GM21717 (cell line): ENCODE results near the gene RSPO3.
A peak's percentile ranks its signal among the peaks of the same experiment; 100 is the strongest.
"Not testable (repeated sequence)": the region's sequence is repeated elsewhere in the genome, so short reads cannot be mapped to it uniquely, and the experiment has no call there.

Experiments
- ATAC-seq: cut with Tn5 transposase; IDR thresholded peaks from one replicate; pipeline ENCODE4 v1.9.1; 2021; ENCODE audit warnings: mild to moderate bottlenecking, moderate library complexity; ENCODE audit not compliant: unreplicated experiment

The RSPO3 gene, protein sequence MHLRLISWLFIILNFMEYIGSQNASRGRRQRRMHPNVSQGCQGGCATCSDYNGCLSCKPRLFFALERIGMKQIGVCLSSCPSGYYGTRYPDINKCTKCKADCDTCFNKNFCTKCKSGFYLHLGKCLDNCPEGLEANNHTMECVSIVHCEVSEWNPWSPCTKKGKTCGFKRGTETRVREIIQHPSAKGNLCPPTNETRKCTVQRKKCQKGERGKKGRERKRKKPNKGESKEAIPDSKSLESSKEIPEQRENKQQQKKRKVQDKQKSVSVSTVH

DNA sequence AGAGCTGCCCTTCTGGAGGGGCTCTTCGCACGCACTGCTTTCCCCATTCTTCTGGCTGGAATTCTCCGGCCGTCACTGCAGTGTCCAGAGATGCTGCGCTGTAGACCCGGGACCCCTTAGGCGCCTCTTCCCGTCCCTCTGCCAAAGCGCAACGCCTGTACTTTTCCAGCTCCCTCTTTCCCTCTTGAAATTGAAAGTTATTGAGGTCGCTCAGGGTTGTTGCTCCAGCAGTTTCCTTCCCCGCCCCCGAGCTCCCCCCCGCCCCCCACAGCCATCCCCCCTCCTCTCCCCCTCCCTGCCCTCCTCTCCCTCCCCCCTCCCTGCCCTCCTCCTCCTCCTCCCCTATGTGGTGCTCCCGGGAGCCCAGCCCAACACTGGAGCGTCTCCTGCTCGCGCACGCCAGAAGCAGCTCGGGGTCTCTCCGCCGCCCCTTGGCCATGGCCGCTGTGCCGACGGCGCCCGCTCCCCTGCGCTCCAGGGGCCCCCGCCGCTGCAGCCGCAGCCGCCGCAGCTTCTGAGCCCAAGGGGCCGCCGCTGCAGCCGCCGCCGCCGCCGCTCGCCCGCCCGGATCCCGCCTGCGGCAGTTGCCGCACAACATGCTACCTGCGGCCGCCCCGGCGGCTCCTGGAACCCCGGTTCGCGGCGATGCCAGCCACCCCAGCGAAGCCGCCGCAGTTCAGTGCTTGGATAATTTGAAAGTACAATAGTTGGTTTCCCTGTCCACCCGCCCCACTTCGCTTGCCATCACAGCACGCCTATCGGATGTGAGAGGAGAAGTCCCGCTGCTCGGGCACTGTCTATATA, at the start of gene RSPO3:
RSPO3 (plus strand) TSS at position 374 of the 804 bp plus-strand sequence. CDS start 522 bp downstream, outside the sequence.
- no peak for ATAC-seq

DNA sequence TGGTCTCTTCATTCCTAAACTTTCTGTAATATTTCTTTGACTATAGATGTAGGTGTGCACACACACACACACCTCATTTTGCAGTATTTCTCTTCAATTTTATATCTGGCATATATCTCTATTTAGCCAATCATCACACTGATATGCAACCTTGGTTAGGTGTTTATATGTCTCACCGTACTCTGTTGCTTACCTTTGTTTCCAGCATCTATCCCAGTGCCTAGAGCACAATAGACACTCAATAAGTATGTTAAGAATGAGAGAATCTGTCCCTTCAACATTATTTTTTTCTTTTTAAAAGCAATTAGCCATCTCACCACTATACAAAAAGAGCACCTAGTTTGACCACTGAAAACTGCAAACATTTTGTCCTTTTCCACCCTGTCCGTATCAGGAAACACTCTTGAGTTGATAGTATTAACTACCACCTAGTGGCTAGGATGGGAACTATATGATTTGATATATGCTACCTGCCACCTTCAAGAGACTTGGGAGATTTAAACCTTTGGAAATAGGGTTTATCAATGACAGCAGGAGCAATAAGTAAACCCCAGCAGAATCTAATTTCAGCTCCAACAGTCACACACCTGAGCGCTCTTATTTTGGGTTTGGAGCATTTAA, 48.7 kb upstream of the RSPO3 start:
- ATAC-seq: peak; percentile 69

DNA sequence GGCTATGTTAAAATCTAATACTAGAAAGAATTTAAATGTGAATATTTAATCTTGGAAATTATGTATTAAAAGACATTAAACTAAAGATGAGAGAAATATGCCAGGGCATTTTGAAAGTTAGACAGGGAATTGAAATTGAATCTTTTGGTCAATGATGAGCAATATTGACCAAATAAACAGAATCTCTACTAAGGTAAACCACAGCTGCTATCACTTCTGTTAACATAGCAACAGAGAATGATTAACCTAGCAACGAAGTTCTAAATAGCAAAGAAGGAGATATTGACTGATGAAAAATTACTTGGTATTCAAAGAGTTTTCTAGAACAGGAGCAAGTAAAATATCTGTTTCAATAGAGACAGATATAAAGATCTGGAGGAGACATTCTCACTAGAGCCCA, 45.2 kb upstream of the RSPO3 start:
- no peak for ATAC-seq

DNA sequence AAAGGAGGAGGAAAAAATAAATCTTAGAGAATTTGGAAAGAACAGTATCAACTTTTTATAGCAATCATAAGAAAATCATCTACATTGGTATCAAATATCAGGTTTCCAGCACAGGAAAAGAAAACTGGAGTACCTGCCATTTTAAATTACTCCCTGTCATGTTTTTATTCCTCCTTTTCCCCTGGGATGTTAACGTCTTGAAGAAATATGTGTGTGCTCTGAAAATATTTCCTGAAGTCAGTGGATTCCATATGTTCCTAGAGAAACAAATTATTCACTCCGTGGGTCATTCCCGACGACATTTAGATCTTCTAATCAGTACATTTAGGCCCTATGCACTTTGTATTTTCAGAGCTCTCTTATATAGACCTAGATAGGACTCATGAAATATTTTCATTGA, 42.0 kb upstream of the RSPO3 start:
- no peak for ATAC-seq

DNA sequence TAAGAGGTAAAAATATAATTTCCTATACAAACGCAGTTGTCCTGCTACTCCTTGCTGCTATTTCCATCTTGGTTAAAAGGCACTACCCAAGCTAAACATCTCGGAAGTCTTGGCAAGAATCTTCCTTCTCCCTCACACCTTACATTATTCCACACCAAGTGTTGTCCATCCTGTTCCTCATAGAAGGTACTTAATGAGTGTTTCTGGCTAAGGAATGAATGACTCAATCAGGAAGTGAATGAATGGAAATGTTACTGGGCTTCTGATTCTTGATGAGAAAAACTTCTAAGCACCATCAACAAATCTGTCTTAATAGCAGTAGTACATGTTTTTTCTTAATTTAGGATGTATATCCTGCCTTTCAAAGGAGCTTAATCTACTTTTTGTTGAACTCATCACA, 40.6 kb upstream of the RSPO3 start:
- ATAC-seq: no peak

DNA sequence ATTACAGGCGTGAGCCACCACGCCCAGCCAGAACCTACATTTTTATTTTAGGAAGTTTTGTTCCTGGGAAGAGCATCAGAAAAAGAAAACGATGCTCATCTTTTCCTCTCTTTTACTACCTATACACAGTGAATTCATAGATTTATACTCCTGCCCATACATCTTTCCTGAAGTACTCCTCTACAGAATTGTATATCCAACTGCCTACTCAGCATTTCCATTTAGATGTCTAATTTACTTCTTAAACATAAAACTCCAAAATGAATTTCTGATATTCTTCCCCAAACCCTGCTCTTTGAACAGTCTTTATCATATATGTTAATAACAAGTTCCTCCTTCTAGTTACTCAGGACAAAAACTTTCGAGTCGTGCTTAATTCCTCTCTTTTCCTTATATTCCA, 39.8 kb upstream of the RSPO3 start:
- ATAC-seq: no peak

DNA sequence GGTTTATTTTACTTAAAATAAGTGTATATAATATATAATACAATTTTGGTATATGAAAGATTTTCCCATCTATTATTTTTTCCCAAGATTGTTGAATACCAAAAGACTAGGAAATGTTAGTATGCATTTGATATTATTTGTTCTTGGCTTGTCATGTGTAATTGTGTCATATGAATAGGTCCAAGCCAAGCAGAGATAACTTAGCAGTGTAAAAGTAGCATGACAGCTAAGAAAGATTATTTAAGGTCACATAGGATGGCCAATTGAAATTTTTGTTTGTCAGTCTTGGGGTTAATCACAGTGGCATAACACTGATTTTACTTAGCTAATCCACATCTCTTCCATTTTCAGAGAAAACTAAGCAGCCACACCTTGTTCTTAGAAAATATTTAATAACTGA, 38.8 kb upstream of the RSPO3 start:
- no peak for ATAC-seq

DNA sequence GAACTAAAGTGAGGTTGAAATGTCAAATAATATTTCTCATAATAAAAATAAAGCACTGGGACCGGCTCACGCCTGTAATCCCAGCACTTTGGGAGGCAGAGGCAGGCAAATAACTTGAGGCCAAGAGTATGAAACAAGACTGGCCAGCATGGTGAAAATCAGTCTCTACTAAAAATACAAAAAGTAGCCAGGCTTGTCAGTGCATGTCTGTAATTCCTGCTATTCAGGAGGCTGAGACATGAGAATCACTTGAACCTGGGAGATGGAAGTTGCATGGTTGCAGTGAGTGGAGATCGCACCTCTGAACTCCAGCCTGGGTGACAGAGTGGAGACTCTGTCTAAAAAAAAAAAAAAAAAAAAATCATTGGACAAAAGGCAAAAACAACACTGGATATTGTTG, 38.4 kb upstream of the RSPO3 start:
- ATAC-seq: no peak

DNA sequence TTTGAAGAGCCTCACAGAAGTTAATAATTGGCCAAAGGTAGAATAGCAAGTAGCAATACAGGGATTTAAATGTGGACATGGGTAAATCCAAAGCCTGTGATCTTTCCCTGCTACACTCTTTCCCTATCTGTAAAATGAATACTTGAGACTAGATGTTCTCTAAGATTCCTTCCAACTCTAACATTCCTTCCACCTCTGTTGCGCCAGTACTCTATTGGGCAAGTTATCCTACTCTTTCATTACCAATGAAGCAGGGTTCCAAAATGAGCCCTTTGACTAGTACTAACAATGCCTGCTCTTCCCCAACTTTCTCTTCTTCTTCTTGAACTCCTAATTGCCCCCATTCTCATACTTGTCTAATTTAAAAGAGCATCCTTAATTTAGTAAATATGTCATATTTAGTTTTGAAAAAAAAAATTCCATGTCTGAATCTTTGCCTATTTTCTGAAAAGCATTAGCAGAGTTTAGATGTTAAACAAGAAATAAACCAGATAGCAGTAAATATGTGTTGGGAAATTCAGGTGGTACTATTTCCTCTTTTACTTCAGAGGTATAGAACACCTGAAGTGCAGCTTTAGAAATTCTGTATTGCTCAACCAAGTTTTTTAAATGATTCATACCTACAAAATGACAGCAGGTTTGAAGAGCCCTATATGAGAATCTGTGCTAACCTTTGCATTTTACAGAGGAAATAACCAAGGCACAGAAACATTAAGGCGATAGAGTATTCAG, 35.1 kb upstream of the RSPO3 start:
- ATAC-seq: no peak

DNA sequence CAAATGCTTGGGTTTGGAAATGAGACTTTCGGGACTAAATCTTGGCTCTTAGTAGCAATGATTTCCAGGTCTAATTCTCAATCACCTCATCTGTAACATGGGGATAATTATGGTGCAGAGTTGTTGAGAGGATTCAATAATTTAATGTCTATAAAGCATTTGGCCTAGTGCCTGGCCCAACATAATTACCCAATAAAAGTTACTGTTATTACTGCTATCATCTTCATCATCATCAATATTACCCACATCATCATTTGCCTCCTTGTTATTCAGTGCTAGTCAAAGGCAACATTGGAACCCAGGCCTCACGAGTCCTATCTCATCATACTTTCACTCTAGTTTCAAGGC, 34.5 kb upstream of the RSPO3 start:
- ATAC-seq: no peak

DNA sequence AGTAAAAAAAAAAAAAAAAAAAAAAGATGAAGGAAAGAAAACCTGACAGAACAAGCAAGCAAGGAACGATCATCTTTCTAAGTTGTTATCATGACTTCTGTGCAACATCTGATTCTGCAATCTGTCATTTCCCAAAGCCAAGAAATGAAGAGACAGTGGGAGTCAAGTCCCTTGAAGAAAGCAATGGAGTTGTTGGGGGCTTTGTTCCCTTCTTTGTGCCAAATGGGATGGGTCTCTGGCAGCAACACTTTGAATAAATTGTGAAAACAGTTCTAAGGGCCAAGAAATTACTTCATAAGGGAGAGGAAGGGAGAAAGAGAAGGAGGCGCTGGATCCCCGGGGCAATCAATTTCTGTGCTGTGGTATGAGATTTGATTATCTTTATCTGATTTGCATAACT, 33.3 kb upstream of the RSPO3 start:
- no peak for ATAC-seq

DNA sequence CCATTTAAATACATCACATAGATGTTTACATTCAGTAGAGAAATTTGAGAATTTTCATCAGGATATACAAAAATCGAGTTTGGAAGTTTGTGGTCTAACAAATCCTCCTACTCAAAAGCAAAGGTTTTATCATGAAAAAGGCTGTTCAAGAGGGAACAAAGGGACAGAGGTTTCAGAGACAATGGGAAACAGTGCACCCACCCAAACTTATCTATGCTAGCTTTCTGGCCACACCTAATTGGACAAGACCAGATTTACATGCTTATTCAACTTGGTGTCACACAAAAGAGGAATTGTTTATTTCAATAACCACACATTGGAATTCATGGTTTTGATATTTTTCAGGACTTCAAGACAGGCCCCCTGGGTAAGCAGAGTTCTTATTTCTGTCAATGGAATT, 28.4 kb upstream of the RSPO3 start:
- no peak for ATAC-seq

DNA sequence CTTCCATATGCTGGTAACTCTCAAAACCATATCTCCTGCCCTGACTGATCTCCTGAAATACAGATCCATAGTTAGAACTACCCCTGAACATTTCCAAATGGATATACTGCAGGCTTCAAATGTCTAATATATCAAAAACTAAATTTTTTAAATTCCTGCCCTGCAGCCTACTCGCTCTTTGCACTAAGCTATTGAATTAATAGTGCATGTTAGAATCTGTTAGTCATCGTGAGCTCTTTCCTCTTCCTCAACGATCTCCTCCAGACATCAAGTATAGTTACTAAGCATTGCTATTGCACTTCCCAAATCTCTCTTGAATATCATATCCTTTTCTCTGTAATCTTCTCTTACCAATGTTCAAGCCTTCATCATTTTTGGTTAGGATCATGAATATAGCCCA, 26.0 kb upstream of the RSPO3 start:
- ATAC-seq: no peak

DNA sequence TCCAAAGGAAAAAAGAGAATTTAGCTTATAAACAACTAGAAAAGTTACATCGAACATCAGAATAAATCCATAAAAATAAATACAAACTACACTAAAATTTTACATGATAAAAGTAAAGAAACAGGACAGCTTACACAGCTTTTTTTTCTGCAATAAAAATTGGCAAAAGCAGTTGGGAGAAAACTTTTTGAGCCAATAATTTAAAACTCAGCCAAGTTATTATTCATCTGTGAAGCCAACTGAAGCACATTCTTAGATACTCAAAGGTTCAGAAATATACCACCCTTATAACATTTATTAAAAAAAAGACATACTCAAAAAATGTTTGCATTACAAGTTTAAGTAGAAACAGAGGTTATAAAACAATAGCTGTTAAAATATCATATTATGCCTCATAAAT, 23.7 kb upstream of the RSPO3 start:
- no peak for ATAC-seq

DNA sequence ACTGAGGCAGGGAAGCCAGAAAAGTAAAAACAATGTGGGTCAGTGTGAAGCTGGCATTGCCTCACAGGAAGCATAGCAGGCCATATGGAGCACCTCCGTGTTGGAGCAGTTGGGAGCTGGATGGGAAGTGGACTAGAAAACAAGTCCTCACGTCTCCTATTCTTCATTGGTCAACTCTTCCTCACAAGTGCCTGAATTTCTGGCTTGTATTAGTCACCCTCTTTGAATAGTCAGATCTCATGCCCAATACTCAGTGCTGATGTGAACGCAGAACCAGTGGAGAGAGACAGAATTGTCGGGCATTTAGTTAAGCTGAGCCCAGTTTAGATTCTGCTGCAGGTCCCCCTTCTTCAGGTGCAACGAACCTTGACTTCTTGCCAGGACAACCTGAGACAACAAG, 22.3 kb upstream of the RSPO3 start:
- no peak for ATAC-seq

DNA sequence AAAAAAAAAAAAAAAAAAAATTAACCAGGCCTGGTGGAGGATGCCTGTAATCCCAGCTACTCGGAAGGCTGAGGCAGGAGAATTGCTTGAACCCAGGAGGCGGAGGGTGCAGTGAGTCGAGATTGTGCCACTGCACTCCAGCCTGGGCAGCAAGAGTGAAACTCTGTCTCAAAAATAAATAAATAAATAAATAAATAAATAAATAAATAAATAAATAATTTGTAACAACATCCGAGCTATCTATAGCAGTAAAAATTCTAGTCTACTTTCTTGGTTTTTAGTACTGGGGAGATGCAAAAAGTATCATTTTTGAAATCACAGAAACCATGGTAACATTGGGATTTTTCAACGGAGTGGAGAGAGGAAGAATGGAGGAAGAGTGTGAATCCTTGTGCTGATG, 21.0 kb upstream of the RSPO3 start:
- ATAC-seq: not testable (repeated sequence)

DNA sequence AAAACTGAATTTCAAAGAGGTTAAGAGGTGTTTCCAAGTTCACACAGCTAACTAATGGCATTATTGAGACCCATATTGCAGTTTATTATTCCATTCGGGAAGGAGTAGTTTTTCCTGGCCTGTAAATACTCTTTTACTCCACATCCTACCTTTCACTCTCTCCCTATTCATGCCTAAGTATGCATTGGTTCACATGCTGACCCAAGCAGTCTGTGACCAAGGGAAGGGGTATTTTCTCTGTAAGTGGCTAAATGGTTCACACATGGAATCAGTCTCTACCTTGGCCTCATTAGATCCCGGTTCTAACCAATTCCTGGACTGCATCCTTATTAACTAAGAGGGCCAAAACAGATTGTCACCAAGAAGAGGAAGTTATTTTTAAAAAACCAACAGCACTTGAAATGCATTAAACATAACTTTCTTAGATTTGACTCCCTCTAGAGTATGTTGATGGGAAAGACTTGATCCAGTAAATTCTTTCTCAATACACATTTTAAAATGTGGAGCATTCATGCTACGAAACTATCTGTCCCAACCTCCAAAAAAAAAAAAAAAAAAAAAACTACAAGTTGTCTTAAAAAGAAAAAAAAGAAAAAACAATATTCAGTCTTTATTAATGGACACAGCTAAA, 17.8 kb upstream of the RSPO3 start:
- ATAC-seq: no peak

DNA sequence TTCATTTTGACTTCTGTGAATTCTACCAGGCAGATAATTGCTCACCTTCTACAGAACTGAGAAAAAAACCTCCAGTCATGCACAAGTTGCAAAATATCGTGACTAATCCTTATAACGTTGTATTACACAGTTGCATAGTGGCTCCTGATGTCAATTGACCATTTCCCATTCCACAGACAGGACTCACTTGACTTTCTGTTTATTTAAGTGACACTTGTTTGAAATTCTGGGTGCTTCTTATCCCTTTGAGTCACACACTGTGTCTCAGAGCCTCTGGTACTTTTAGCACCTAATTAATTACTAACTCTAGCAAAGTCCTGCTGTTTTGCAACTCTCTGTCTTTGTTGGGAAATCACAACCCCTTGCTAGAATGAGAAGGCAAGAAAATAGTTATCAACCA, 16.2 kb upstream of the RSPO3 start:
- no peak for ATAC-seq

DNA sequence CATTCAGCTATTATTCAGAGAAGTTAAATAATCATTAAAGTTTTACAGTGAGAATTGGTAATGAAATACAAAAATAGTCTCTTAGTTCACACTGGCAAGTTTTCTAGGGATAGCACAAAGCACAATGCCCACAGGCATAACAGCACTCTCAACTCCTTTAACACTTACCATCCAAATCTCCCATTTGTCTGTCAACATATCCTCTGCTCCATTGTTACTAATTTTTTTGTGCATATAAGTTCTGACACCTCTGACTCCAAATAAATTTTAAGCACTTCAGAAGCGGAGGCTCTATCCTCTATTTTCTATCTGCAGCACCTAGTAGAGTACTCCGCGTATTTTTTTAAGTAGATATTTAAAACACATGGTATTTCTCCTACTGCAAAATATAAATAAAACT, 15.6 kb upstream of the RSPO3 start:
- ATAC-seq: no peak

DNA sequence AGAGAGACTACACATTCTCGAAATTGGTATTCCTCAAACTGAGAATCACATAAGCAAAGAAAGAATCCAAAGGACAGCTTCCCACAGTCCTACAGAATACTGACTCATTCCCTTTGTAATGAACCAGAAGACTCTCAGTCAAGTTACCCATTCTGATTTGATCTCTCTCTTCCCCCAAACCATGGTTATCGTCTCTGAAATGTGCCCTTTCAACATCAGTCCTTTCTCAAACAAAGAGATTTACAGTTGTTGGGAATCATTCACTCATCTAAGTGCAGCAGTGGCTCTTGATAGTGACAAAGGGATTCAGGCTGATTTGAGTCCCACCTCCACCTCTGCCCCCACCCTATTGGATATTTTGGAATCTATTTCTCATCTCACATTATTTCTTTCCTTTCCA, 15.0 kb upstream of the RSPO3 start:
- ATAC-seq: no peak

DNA sequence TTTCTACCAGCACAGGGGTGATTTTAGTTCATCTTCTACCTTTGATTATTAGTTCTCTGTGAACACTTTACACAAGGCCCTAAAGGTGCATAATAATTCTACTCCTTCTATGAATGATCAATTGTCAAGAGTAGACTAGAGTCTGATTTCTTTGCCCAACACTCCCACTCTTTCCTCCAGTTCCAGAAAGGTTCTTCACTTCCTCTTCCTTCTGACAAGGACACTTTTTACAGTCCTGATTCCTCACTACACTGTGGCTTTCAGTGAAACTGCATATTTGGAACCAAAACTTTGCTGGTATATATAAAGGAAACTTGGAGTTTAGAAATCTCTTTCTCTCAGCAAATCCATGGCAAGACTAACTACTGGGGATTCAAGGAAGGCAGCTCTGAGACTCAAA, 10.6 kb upstream of the RSPO3 start:
- no peak for ATAC-seq
